HL-60 (cell line): Measurements from ENCODE around the gene CTDP1.

ENCODE experiments used
- DNase-seq, 2 experiments: peaks; one replicate each; pipeline ENCODE4 v3.0.0-alpha.2; 2010 to 2020; ENCODE audit warnings: low read depth in 1 of 2, low spot score in 1 of 2
- H3K27ac ChIP-seq: fragments of 250-450 bp; sonication (Bioruptor Pico); replicated peaks from 2 replicates; pipeline ENCODE4 v1.5.1; 2020; ENCODE audit warnings: mild to moderate bottlenecking, moderate library complexity
- H3K27me3 ChIP-seq: fragments of 250-450 bp; sonication (Bioruptor Pico); 2 replicates; pipeline ENCODE4 v1.5.1; 2021; ENCODE audit warnings: mild to moderate bottlenecking, moderate library complexity; ENCODE audit not compliant: insufficient read depth, poor library complexity, severe bottlenecking
- H3K4me3 ChIP-seq: replicated peaks from 2 replicates; pipeline ENCODE4 v1.5.1; 2011; ENCODE audit warnings: mild to moderate bottlenecking, control low read depth, low read length; ENCODE audit not compliant: insufficient read depth
- CTCF ChIP-seq: IDR thresholded peaks from one replicate; pipeline ENCODE4 v1.5.1; 2011; ENCODE audit warnings: low read length, control low read depth, inconsistent platforms; ENCODE audit not compliant: insufficient read depth
- GABPA ChIP-seq: IDR thresholded peaks from 2 replicates; pipeline ENCODE4 v1.6.1; 2012; ENCODE audit warnings: low read depth
- POLR2AphosphoS5 ChIP-seq: IDR thresholded peaks from 2 replicates; pipeline ENCODE4 v1.6.1; 2012; ENCODE audit warnings: low read depth
- REST ChIP-seq: IDR thresholded peaks from 2 replicates; pipeline ENCODE4 v1.6.1; 2012; ENCODE audit warnings: low read depth; ENCODE audit not compliant: insufficient replicate concordance
- SPI1 ChIP-seq: IDR thresholded peaks from 2 replicates; pipeline ENCODE4 v1.6.1; 2012; ENCODE audit warnings: low read depth, mild to moderate bottlenecking, borderline replicate concordance

CTDP1 gene

GRCh38 chr18:79650959-79651358, 28.6 kb upstream of the CTDP1 start:
- no peak for DNase-seq
- no peak overlapping the region for H3K4me3 ChIP-seq
- no peak overlapping the region for H3K27ac ChIP-seq
- no peak for TF ChIP-seq POLR2AphosphoS5
- no peak for TF ChIP-seq CTCF
- no peak for TF ChIP-seq SPI1
- TF ChIP-seq REST, result no peak
- TF ChIP-seq GABPA, result no peak
- H3K27me3 ChIP-seq, result no peaks in the 10 kb centered on the region

GRCh38 chr18:79657342-79657996, 22.1 kb upstream of the CTDP1 start:
- TF ChIP-seq POLR2AphosphoS5 (no peak), CTCF (no peak), GABPA (no peak)
- H3K27me3 ChIP-seq, result no peaks in the 10 kb centered on the region
- no peak for DNase-seq
- H3K27ac ChIP-seq, result no peak overlapping the region
- H3K4me3 ChIP-seq, result no peak overlapping the region

GRCh38 chr18:79658366-79658765, 21.2 kb upstream of the CTDP1 start:
- Histone ChIP-seq H3K27me3 (no peaks in the 10 kb centered on the region), H3K4me3 (no peak overlapping the region)

More at GRCh38 chr18:79658366-79658765, 21.2 kb upstream of the CTDP1 start:
- no peak overlapping the region for H3K27ac ChIP-seq
- no peak for DNase-seq
- TF ChIP-seq GABPA (no peak), REST (no peak), SPI1 (no peak), POLR2AphosphoS5 (no peak), CTCF (no peak)
